B cell (primary cell): ENCODE results near the gene TEDC2. TPM values are rescaled to one million over a fixed set of nuclear protein-coding genes. Genes with fewer than 3 reads are reported as not detected.

ENCODE experiments used
- ATAC-seq: fragments of 200-7000 bp; cut with Tn5 transposase; one replicate; pipeline ENCODE4 v1.10.0; 2021; ENCODE audit warnings: low read depth, mild to moderate bottlenecking, moderate number of reproducible peaks, moderate library complexity
- CTCF ChIA-PET: fragments of 350-600 bp; sonication (Branson Sonifier 250); formaldehyde crosslinking; loops from one replicate; lab custom pipeline; 2021; ENCODE audit warnings: antibody characterized with exemption, inconsistent platforms; lab: Charles Lee
- POLR2A ChIA-PET: fragments of 350-600 bp; sonication (Branson Sonifier 250); formaldehyde crosslinking; loops from one replicate; lab custom pipeline; 2021; ENCODE audit warnings: antibody characterized with exemption; lab: Charles Lee
- DNase-seq: peaks from one replicate; pipeline ENCODE4 v3.0.0; 2013
- H2AFZ ChIP-seq: 2 replicates; pipeline ENCODE4 v1.6.1; 2012; ENCODE audit warnings: mild to moderate bottlenecking, low read depth, low read length; ENCODE audit not compliant: insufficient read depth, poor library complexity, severe bottlenecking
- H3K27ac ChIP-seq, 2 donors: 1 replicate in 1 of 2; 2 replicates in 1 of 2; pipeline ENCODE4 v1.5.1; 2012 to 2013; ENCODE audit warnings: low read length in 2 of 2, mild to moderate bottlenecking in 2 of 2, moderate library complexity in 1 of 2
- H3K27me3 ChIP-seq, 4 experiments: fragments of 200-600 bp in 1 of 4; sonication (generic) in 1 of 4; replicated peaks in 1 of 4; 1 replicate in 2 of 4; 2 replicates in 2 of 4; pipeline versions ENCODE4 v1.6.1 to v1.7.0; 2013 to 2016; ENCODE audit warnings: low read length in 3 of 4, mild to moderate bottlenecking in 2 of 4, mixed read lengths in 1 of 4, moderate library complexity in 1 of 4; ENCODE audit not compliant: insufficient read depth in 4 of 4, control insufficient read depth in 3 of 4; ENCODE audit errors: control extremely low read depth in 1 of 4
- H3K36me3 ChIP-seq, 2 experiments: replicated peaks in 1 of 2; 1 replicate in 1 of 2; 2 replicates in 1 of 2; pipeline versions ENCODE4 v1.6.1 to v1.7.1; 2013; ENCODE audit warnings: low read length in 1 of 2; ENCODE audit not compliant: insufficient read depth in 2 of 2, control insufficient read depth in 1 of 2; ENCODE audit errors: control extremely low read depth in 1 of 2, extremely low read depth in 1 of 2
- H3K4me1 ChIP-seq, 2 donors: fragments of 200-600 bp in 1 of 2; sonication (generic) in 1 of 2; 1 replicate in 1 of 2; 2 replicates in 1 of 2; pipeline versions ENCODE4 v1.5.1 to v1.6.1; 2013 to 2017; ENCODE audit warnings: low read length in 2 of 2; ENCODE audit not compliant: control insufficient read depth in 2 of 2, insufficient read depth in 2 of 2
- H3K4me2 ChIP-seq: replicated peaks from 2 replicates; pipeline ENCODE3; 2012; ENCODE audit warnings: mild to moderate bottlenecking, low read depth, low read length; ENCODE audit not compliant: poor library complexity, severe bottlenecking
- H3K4me3 ChIP-seq, 5 experiments: fragments of 200-600 bp in 1 of 5; sonication (generic) in 1 of 5; 1 replicate in 3 of 5; 2 replicates in 2 of 5; pipeline versions ENCODE4 v1.5.1 to v1.7.0; 2011 to 2016; ENCODE audit warnings: low read length in 4 of 5, mild to moderate bottlenecking in 4 of 5, low read depth in 2 of 5, control low read depth in 1 of 5, moderate library complexity in 1 of 5; ENCODE audit not compliant: insufficient read depth in 1 of 5; ENCODE audit errors: control extremely low read depth in 1 of 5, extremely low read depth in 1 of 5
- H3K79me2 ChIP-seq: fragments of 200-600 bp; sonication (generic); one replicate; pipeline ENCODE4 v1.6.0; 2016; ENCODE audit warnings: low read length; ENCODE audit not compliant: control insufficient read depth, insufficient read depth
- H3K9ac ChIP-seq: fragments of 200-600 bp; sonication (generic); 2 replicates; pipeline ENCODE4 v1.6.1; 2017; ENCODE audit warnings: mild to moderate bottlenecking, low read length, moderate library complexity
- H3K9me3 ChIP-seq, 3 donors: one replicate each; pipeline versions ENCODE4 v1.6.1 to v1.7.1; 2013; ENCODE audit warnings: low read length in 2 of 3; ENCODE audit not compliant: control insufficient read depth in 2 of 3, insufficient read depth in 1 of 3; ENCODE audit errors: control extremely low read depth in 1 of 3
- H4K20me1 ChIP-seq: 2 replicates; pipeline ENCODE4 v1.6.0; 2012; ENCODE audit warnings: mild to moderate bottlenecking, low read length; ENCODE audit not compliant: insufficient read depth, control insufficient read depth, poor library complexity, severe bottlenecking
- H3K27ac Mint-ChIP-seq: one replicate; pipeline ENCODE4 v1.8.0; 2021; ENCODE audit warnings: mixed read lengths
- H3K27me3 Mint-ChIP-seq: one replicate; pipeline ENCODE4 v1.8.0; 2021; ENCODE audit warnings: mixed read lengths
- H3K4me1 Mint-ChIP-seq: one replicate; pipeline ENCODE4 v1.8.0; 2021; ENCODE audit warnings: mixed read lengths
- H3K4me3 Mint-ChIP-seq: one replicate; pipeline ENCODE4 v1.8.0; 2021; ENCODE audit warnings: mixed read lengths
- H3K9me3 Mint-ChIP-seq: one replicate; pipeline ENCODE4 v1.8.0; 2022; ENCODE audit warnings: mixed read lengths; ENCODE audit not compliant: insufficient read depth
- EZH2 ChIP-seq: IDR thresholded peaks from 2 replicates; pipeline ENCODE4 v1.6.1; 2012; ENCODE audit warnings: borderline replicate concordance, low read depth, mild to moderate bottlenecking, moderate library complexity, low read length; ENCODE audit not compliant: insufficient read depth, poor library complexity, severe bottlenecking
- WGBS: methylation state at CpG from one replicate; pipeline ENCODE4 v1.1.5; 2013; ENCODE audit warnings: missing lambda C conversion rate; ENCODE audit not compliant: insufficient coverage; 5-methylcytosine and 5-hydroxymethylcytosine counted together
- intact Hi-C: fragments of 100-400 bp; cut with micrococcal nuclease; formaldehyde crosslinking; loops from one replicate; pipeline ENCODE4 v1.10.0; 2022
- polyA plus RNA-seq: library from polyadenylated mRNA; depleted of rRNA; stranded (reverse); fragments of >200 nt; gene quantifications from 2 replicates; pipeline ENCODE4 v1.2.3, GENCODE V29; 2012
- total RNA-seq, 2 donors: library from RNA; stranded (reverse); fragments of 120-200 nt in 1 of 2; gene quantifications; 1 replicate in 1 of 2; 2 replicates in 1 of 2; pipeline versions ENCODE4 v1.2.3 to v1.2.4, GENCODE V29; 2013 to 2022
- TF ChIP-seq, protein P1 (sequence below): fragments of 200-600 bp; IDR thresholded peaks from one replicate; pipeline ENCODE4 v1.8.0; 2022; ENCODE audit warnings: antibody characterized with exemption, mild to moderate bottlenecking

The TEDC2 gene
- total and polyA plus RNA-seq, 2 donors (not counting 1 experiment from before 2014, with no cell fraction given), result 1.1 to 2.9 TPM

- H3K9ac ChIP-seq, result no peak overlapping the region
- H3K9me3 ChIP-seq, result no peaks in the 10 kb centered on the region
- no peak overlapping the region for H2AFZ ChIP-seq
- Mint-ChIP-seq H3K9me3 (no peaks in the 10 kb centered on the region), H3K4me3 (no peak overlapping the region), H3K4me1 (peaks cover 10% of the 10 kb centered on the region), H3K27me3 (no peaks in the 10 kb centered on the region), H3K27ac (no peak overlapping the region)
- no peak for ATAC-seq
- peaks cover 3 to 19% of the 10 kb centered on the region in 2 donors for H3K4me1 ChIP-seq
- 95% methylated on average over 9 of the region's 9 CpGs for WGBS
- TF ChIP-seq, protein P1, sequence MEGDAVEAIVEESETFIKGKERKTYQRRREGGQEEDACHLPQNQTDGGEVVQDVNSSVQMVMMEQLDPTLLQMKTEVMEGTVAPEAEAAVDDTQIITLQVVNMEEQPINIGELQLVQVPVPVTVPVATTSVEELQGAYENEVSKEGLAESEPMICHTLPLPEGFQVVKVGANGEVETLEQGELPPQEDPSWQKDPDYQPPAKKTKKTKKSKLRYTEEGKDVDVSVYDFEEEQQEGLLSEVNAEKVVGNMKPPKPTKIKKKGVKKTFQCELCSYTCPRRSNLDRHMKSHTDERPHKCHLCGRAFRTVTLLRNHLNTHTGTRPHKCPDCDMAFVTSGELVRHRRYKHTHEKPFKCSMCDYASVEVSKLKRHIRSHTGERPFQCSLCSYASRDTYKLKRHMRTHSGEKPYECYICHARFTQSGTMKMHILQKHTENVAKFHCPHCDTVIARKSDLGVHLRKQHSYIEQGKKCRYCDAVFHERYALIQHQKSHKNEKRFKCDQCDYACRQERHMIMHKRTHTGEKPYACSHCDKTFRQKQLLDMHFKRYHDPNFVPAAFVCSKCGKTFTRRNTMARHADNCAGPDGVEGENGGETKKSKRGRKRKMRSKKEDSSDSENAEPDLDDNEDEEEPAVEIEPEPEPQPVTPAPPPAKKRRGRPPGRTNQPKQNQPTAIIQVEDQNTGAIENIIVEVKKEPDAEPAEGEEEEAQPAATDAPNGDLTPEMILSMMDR, result no peak
- no peak for TF ChIP-seq EZH2
- peaks cover 4% of the 10 kb centered on the region for H3K79me2 ChIP-seq
- H3K27me3 ChIP-seq, result no peaks in the 10 kb centered on the region
- no peak overlapping the region for H3K4me2 ChIP-seq
- CTCF ChIA-PET, result interaction anchor here (1.2 to 1.3 kb wide), 2 partner anchors 13 to 44 kb away, joined by 3 to 5 read pairs; no protein-coding TSS in a partner anchor
- intact Hi-C loops, result no loop called here
- POLR2A ChIA-PET, result no interaction called here
- no peak for DNase-seq
- no peaks in the 10 kb centered on the region for H3K36me3 ChIP-seq
- H4K20me1 ChIP-seq, result no peaks in the 10 kb centered on the region
- H3K27ac ChIP-seq, result no peak overlapping the region
- no peak overlapping the region for H3K4me3 ChIP-seq
These were observed 34.8 kb upstream of the TEDC2 start for GRCh38 chr16:2425008-2425518.

DNA sequence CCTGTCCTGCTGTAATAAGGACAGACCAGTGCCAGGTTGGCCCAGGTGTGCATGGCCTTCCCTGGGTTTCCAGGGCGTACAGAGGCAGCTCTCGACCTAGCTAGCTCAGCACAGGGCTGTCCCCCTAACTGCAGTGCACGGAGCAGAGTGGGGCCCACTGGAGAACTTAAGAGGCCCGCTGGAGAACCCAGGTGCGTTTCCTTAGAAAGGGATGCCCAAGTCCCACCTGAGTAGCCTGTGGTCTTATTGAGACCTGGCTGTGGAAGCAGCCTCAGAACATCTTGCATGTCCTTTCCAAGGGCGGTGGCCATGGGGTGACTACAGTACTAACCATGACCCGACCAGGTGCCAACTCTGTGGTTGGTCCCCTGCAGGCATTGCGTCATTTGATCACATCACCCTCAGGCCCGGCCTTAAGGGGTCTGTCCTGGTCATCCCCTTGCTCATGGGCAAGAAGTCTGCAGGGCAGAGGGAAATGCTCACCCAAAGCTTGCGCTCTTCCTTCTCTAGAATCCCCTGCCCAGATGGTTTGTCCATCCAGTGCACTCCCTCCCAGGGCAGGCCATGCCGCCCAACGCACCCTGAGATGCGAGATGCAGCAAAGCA lies 34.0 kb upstream of the TEDC2 start:
- no peaks in the 10 kb centered on the region for H3K36me3 ChIP-seq
- H3K79me2 ChIP-seq, result peaks cover 7% of the 10 kb centered on the region
- H3K27ac Mint-ChIP-seq, result no peak overlapping the region
- 97% methylated on average over 12 of the region's 13 CpGs for WGBS
- ATAC-seq (no peak), DNase-seq (no peak)
- ChIA-PET CTCF (interaction anchor here (0.6 to 1.3 kb wide), 3 partner anchors 12 to 53 kb away, joined by 3 to 5 read pairs (median 4); no protein-coding TSS in a partner anchor), POLR2A (no interaction called here)
- no peaks in the 10 kb centered on the region for H3K27me3 ChIP-seq
- H3K4me1 ChIP-seq, result peaks cover 9 to 26% of the 10 kb centered on the region in 2 donors
- intact Hi-C loops, result no loop called here
- no peak overlapping the region for H3K9ac ChIP-seq
- H4K20me1 ChIP-seq, result no peaks in the 10 kb centered on the region
- no peaks in the 10 kb centered on the region for H3K9me3 Mint-ChIP-seq
- no peak overlapping the region for H3K4me3 ChIP-seq
- no peak overlapping the region for H2AFZ ChIP-seq
- TF ChIP-seq, protein P1, result no peak
- H3K9me3 ChIP-seq, result no peaks in the 10 kb centered on the region
- peaks cover 15% of the 10 kb centered on the region for H3K4me1 Mint-ChIP-seq
- no peak overlapping the region for H3K4me3 Mint-ChIP-seq
- H3K27ac ChIP-seq, result no peak overlapping the region
- no peaks in the 10 kb centered on the region for H3K27me3 Mint-ChIP-seq
- no peak overlapping the region for H3K4me2 ChIP-seq
